ENCODE results near the gene ZMIZ2. TPM values are rescaled to one million over a fixed set of nuclear protein-coding genes. Genes with fewer than 3 reads are reported as not detected.

The ZMIZ2 gene
- total and polyA plus RNA-seq, 2 of the 8 experiments (the other 6 are each of a cell fraction or from before 2014, with no cell fraction given) = 24.4 to 66.4 TPM

- POLR2A ChIA-PET (ENCODE audit: partially characterized antibody) = interaction anchor here (0.8 to 3.6 kb wide), 6 partner anchors 9 to 70 kb away, joined by 3 to 27 read pairs (median 6); partner anchors contain the start of gene PPIA
- TF ChIP-seq JUN (IDR thresholded peaks at IDR 0.05; ENCODE audit: low read depth, low read length) (no peak), RFX5 (IDR thresholded peaks at IDR 0.05; ENCODE audit: borderline replicate concordance, low read depth, low read length) (no peak), NANOG (IDR thresholded peaks at IDR 0.05; ENCODE audit: insufficient read depth, low read depth, low read length, poor library complexity, severe bottlenecking) (no peak), SAP30 (IDR thresholded peaks at IDR 0.05; ENCODE audit: insufficient read depth, insufficient replicate concordance, low read length) (no peak), CBX5 (IDR thresholded peaks at IDR 0.05; ENCODE audit: low read depth, low read length) (no peak), CEBPB (IDR thresholded peaks at IDR 0.05; ENCODE audit: low read depth, low read length) (no peak), ASH2L (IDR thresholded peaks at IDR 0.05; ENCODE audit: low read length) (no peak), TEAD4 (IDR thresholded peaks at IDR 0.05; ENCODE audit: low read depth, low read length) (no peak)
These were observed 62.4 kb downstream of the ZMIZ2 start for GRCh38 chr7:44811093-44811492.

More at GRCh38 chr7:44811093-44811492, 62.4 kb downstream of the ZMIZ2 start:
- Histone ChIP-seq H3K4ac (replicated peaks; ENCODE audit: insufficient read length, low read depth, low read length) (no peak overlapping the region), H2BK12ac (ENCODE audit: low read depth, low read length) (no peak overlapping the region), H4K8ac (ENCODE audit: extremely low read depth, insufficient read depth, low read length) (no peak overlapping the region), H4K5ac (ENCODE audit: insufficient read length, low read depth, low read length) (no peak overlapping the region), H2BK120ac (replicated peaks; ENCODE audit: low read depth, low read length) (no peak overlapping the region), H3K23me2 (ENCODE audit: low read depth, low read length) (no peaks in the 10 kb centered on the region), H3K4me1 (replicated peaks in 1 of 4; ENCODE audit: control insufficient read depth in 3 of 4, insufficient read depth in 4 of 4, low read length in 3 of 4) (no peaks in the 10 kb centered on the region), H3K9me3 (ENCODE audit: insufficient read depth in 2 of 2, low read depth in 1 of 2, low read length in 1 of 2) (no peaks in the 10 kb centered on the region), H3K79me1 (ENCODE audit: low read depth, low read length) (no peaks in the 10 kb centered on the region), H2AFZ (ENCODE audit: low read length) (no peak overlapping the region), H4K20me1 (replicated peaks in 1 of 2; ENCODE audit: control insufficient read depth in 1 of 2, insufficient read depth in 2 of 2, low read length in 2 of 2) (no peaks in the 10 kb centered on the region), H3K36me3 (ENCODE audit: control insufficient read depth in 2 of 4, insufficient read depth in 4 of 4, low read length in 3 of 4) (no peaks in the 10 kb centered on the region), H4K91ac (replicated peaks; ENCODE audit: insufficient read length, low read length) (no peak overlapping the region), H3K23ac (ENCODE audit: insufficient read length) (no peak overlapping the region), H2BK5ac (ENCODE audit: low read depth, low read length) (no peak overlapping the region), H3K56ac (replicated peaks; ENCODE audit: insufficient read length, low read depth, low read length) (no peak overlapping the region), H3K27ac (ENCODE audit: low read depth, low read length) (no peak overlapping the region), H3K14ac (ENCODE audit: insufficient read length) (no peak overlapping the region), H3K4me2 (ENCODE audit: insufficient read depth in 1 of 2, low read depth in 2 of 2, low read length in 2 of 2) (no peak overlapping the region), H3K18ac (ENCODE audit: extremely low read depth, low read length) (no peak overlapping the region), H2BK15ac (ENCODE audit: low read length) (no peak overlapping the region), H3K4me3 (ENCODE audit: extremely low read depth in 1 of 4, insufficient read depth in 2 of 4, low read depth in 3 of 4, low read length in 4 of 4) (no peak overlapping the region), H2AK5ac (ENCODE audit: low read depth, low read length) (no peak overlapping the region), H3K9ac (replicated peaks in 1 of 4; ENCODE audit: extremely low read depth in 1 of 4, low read depth in 3 of 4, low read length in 3 of 4) (no peak overlapping the region), H3K27me3 (replicated peaks in 1 of 4; ENCODE audit: control insufficient read depth in 3 of 4, extremely low read depth in 1 of 4, insufficient read depth in 3 of 4, low read length in 3 of 4) (no peaks in the 10 kb centered on the region), H3K79me2 (ENCODE audit: control insufficient read depth in 1 of 2, insufficient read depth in 2 of 2, low read length in 2 of 2) (no peaks in the 10 kb centered on the region), H2BK20ac (ENCODE audit: low read length) (no peak overlapping the region)
- FAIRE-seq (no peak), DNase-seq (ENCODE audit: low read depth in 1 of 2, low spot score in 2 of 2) (no peak)
- CTCF ChIA-PET (ENCODE audit: partially characterized antibody) = interaction anchor here (0.6 to 1.3 kb wide), 7 partner anchors 8 to 324 kb away, joined by 3 to 4 read pairs (median 3); partner anchors contain the start of gene H2AZ2

Measured in H1 (cell line).